CD1c-positive myeloid dendritic cell (primary cell): Measurements from ENCODE around the gene KRTDAP.

Experiments used
- DNase-seq: peaks from one replicate; pipeline ENCODE4 v3.0.0-alpha.2; 2016; ENCODE audit errors: extremely low spot score

Gene KRTDAP

GRCh38 chr19:35512831-35513627 is 22.8 kb upstream of the KRTDAP start:
- DNase-seq = no peak

GRCh38 chr19:35511337-35511736 is 21.1 kb upstream of the KRTDAP start:
- no peak for DNase-seq

GRCh38 chr19:35510626-35510964 is 20.3 kb upstream of the KRTDAP start:
- no peak for DNase-seq

GRCh38 chr19:35509861-35510625 is 19.8 kb upstream of the KRTDAP start:
- peak; percentile 62 for DNase-seq

GRCh38 chr19:35509018-35509652 is 18.9 kb upstream of the KRTDAP start:
- no peak for DNase-seq

- no peak for DNase-seq
These were observed 17.9 kb upstream of the KRTDAP start for GRCh38 chr19:35508129-35508528.

- DNase-seq = no peak
These were observed 17.3 kb upstream of the KRTDAP start for GRCh38 chr19:35507561-35507960.

GRCh38 chr19:35506011-35506410 is 15.7 kb upstream of the KRTDAP start:
- no peak for DNase-seq

- DNase-seq = no peak
These were observed 12.5 kb upstream of the KRTDAP start for GRCh38 chr19:35502751-35503150.

GRCh38 chr19:35501684-35502083 is 11.4 kb upstream of the KRTDAP start:
- DNase-seq = no peak

- no peak for DNase-seq
These were observed 10.3 kb upstream of the KRTDAP start for GRCh38 chr19:35500611-35501010.

- DNase-seq = no peak
These were observed 8.8 kb upstream of the KRTDAP start for GRCh38 chr19:35498984-35499527.

GRCh38 chr19:35498220-35498619 is 8.0 kb upstream of the KRTDAP start:
- no peak for DNase-seq

- DNase-seq = no peak
These were observed 7.1 kb upstream of the KRTDAP start for GRCh38 chr19:35497406-35497805.

- peak; percentile 89 for DNase-seq
These were observed 5.1 kb upstream of the KRTDAP start for GRCh38 chr19:35495107-35496064.

GRCh38 chr19:35493971-35494370 is 3.7 kb upstream of the KRTDAP start:
- no peak for DNase-seq

GRCh38 chr19:35491836-35492360 is 1.6 kb upstream of the KRTDAP start:
- no peak for DNase-seq

- no peak for DNase-seq
These were observed 1.6 kb downstream of the KRTDAP start for GRCh38 chr19:35488677-35489076.

GRCh38 chr19:35487656-35488182 is 2.5 kb downstream of the KRTDAP start:
- DNase-seq = no peak

GRCh38 chr19:35486268-35486708 is 4.0 kb downstream of the KRTDAP start:
- DNase-seq = no peak
